Hepatocyte (in vitro differentiated cells): Measurements from ENCODE around the gene CDH5. TPM values are rescaled to one million over a fixed set of nuclear protein-coding genes. Genes with fewer than 3 reads are reported as not detected.

Experiments used
- DNase-seq: peaks from one replicate; pipeline ENCODE4 v3.0.0-alpha.2; 2016; ENCODE audit warnings: low spot score
- H2AFZ ChIP-seq: fragments of 200-600 bp; sonication (generic); 2 replicates; pipeline ENCODE4 v1.6.0; 2016; ENCODE audit warnings: antibody characterized with exemption, mild to moderate bottlenecking
- H3K27ac ChIP-seq: fragments of 200-600 bp; sonication (generic); 2 replicates; pipeline ENCODE4 v1.5.1; 2016; ENCODE audit warnings: mild to moderate bottlenecking
- H3K27me3 ChIP-seq: fragments of 200-600 bp; sonication (generic); 2 replicates; pipeline ENCODE4 v1.6.1; 2016
- H3K36me3 ChIP-seq: fragments of 200-600 bp; sonication (generic); replicated peaks from 2 replicates; pipeline ENCODE4 v1.5.1; 2016; ENCODE audit warnings: low read depth; ENCODE audit not compliant: insufficient read depth
- H3K4me1 ChIP-seq: fragments of 200-600 bp; sonication (generic); 2 replicates; pipeline ENCODE4 v1.5.1; 2016; ENCODE audit warnings: mild to moderate bottlenecking, moderate library complexity; ENCODE audit not compliant: insufficient read depth
- H3K4me2 ChIP-seq: fragments of 200-600 bp; sonication (generic); 2 replicates; pipeline ENCODE4 v1.6.0; 2016
- H3K4me3 ChIP-seq: fragments of 200-600 bp; sonication (generic); 2 replicates; pipeline ENCODE4 v1.5.1; 2016; ENCODE audit warnings: mild to moderate bottlenecking
- H3K79me2 ChIP-seq: fragments of 200-600 bp; sonication (generic); 2 replicates; pipeline ENCODE4 v1.6.0; 2017; ENCODE audit warnings: mild to moderate bottlenecking
- H3K9me2 ChIP-seq: fragments of 200-600 bp; sonication (generic); replicated peaks from 2 replicates; pipeline ENCODE4 v1.6.0; 2017; ENCODE audit warnings: mild to moderate bottlenecking; ENCODE audit not compliant: insufficient read depth
- H3K9me3 ChIP-seq: fragments of 200-600 bp; sonication (generic); 2 replicates; pipeline ENCODE4 v1.5.1; 2016; ENCODE audit warnings: low read depth, mild to moderate bottlenecking
- H4K20me1 ChIP-seq: fragments of 200-600 bp; sonication (generic); 2 replicates; pipeline ENCODE4 v1.6.0; 2016; ENCODE audit warnings: mild to moderate bottlenecking; ENCODE audit not compliant: insufficient read depth, poor library complexity, severe bottlenecking
- EZH2 ChIP-seq: fragments of 200-600 bp; sonication (generic); IDR thresholded peaks from 2 replicates; pipeline ENCODE4 v1.6.1; 2016; ENCODE audit warnings: antibody characterized with exemption, mild to moderate bottlenecking, borderline replicate concordance
- EZH2phosphoT487 ChIP-seq: fragments of 200-600 bp; sonication (generic); IDR thresholded peaks from one replicate; pipeline ENCODE4 v1.6.1; 2018; ENCODE audit warnings: antibody characterized with exemption, mild to moderate bottlenecking, low read depth, moderate library complexity; ENCODE audit not compliant: unreplicated experiment, severe bottlenecking
- WGBS: methylation state at CpG from one replicate; pipeline ENCODE4 v1.1.6; 2016; ENCODE audit warnings: low lambda C conversion rate; ENCODE audit errors: missing lambda C conversion rate; 5-methylcytosine and 5-hydroxymethylcytosine counted together
- polyA plus RNA-seq: library from polyadenylated mRNA; unstranded; fragments of >200 nt; fragmentation: Nextera tagmentation; extraction: Ambion mirVana; gene quantifications from 2 replicates; pipeline ENCODE4 v1.2.1, GENCODE V29; 2016
- total RNA-seq: library from RNA; depleted of rRNA; stranded (reverse); fragments of >200 nt; gene quantifications from 2 replicates; pipeline ENCODE4 v1.2.3, GENCODE V29; 2014
- TF ChIP-seq, protein P1 (sequence below): fragments of 200-600 bp; sonication (generic); IDR thresholded peaks from 2 replicates; pipeline ENCODE4 v1.5.1; 2016; ENCODE audit warnings: antibody characterized with exemption, mild to moderate bottlenecking; ENCODE audit not compliant: poor library complexity

CDH5 gene
- total and polyA plus RNA-seq, 2 experiments from 2014 or later = 0.88 to 2.2 TPM

DNA sequence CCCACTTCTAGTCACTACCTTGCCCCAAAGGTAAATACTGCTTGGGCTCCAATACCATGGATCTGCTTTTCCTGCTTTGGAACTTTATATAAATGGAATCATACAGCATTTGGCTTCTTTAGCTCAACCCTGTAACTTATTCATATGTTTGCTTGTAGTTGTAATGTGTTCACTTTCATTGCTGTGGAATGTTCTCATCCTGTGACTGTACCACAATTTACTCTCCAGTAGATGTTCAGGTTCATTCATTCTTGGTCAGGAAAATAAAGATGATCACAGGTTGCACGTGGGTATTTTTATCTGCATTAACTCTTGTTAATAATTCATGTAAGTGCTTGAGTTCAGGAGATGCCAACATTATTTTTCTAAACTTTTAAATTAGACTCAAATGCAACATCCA lies 53.9 kb downstream of the CDH5 start:
- 77% methylated on average over 1 of the region's 1 CpG for WGBS
- Histone ChIP-seq H3K9me3 (no peaks in the 10 kb centered on the region), H3K4me3 (no peak overlapping the region), H3K36me3 (no peaks in the 10 kb centered on the region), H3K27me3 (peaks cover 25% of the 10 kb centered on the region), H3K27ac (no peak overlapping the region), H3K4me2 (no peak overlapping the region), H4K20me1 (no peaks in the 10 kb centered on the region), H3K79me2 (no peaks in the 10 kb centered on the region), H3K9me2 (no peaks in the 10 kb centered on the region), H3K4me1 (no peaks in the 10 kb centered on the region), H2AFZ (no peak overlapping the region)
- no peak for DNase-seq
- TF ChIP-seq EZH2phosphoT487 (no peak), EZH2 (no peak)
- TF ChIP-seq, protein P1, sequence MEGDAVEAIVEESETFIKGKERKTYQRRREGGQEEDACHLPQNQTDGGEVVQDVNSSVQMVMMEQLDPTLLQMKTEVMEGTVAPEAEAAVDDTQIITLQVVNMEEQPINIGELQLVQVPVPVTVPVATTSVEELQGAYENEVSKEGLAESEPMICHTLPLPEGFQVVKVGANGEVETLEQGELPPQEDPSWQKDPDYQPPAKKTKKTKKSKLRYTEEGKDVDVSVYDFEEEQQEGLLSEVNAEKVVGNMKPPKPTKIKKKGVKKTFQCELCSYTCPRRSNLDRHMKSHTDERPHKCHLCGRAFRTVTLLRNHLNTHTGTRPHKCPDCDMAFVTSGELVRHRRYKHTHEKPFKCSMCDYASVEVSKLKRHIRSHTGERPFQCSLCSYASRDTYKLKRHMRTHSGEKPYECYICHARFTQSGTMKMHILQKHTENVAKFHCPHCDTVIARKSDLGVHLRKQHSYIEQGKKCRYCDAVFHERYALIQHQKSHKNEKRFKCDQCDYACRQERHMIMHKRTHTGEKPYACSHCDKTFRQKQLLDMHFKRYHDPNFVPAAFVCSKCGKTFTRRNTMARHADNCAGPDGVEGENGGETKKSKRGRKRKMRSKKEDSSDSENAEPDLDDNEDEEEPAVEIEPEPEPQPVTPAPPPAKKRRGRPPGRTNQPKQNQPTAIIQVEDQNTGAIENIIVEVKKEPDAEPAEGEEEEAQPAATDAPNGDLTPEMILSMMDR = no peak

DNA sequence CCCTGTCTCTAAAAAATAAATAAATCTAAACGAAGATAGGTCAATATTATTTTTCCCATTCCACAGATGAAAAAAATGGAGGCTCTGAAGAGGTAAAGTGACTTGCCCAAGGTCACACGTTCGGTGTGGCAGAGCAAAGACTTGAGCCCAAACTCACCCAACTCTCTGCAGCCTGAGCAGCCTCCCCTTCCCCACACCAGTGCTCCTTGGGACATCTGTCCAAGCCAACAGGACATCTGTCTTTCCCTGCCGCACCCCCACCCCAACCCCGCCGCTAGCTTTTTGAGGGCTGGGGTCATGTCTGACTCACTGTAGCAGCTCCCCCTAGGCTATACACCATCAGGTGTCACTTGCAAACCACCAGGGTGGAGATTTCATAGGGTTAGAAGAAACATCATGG lies 55.4 kb downstream of the CDH5 start:
- no peak overlapping the region for H3K4me2 ChIP-seq

DNA sequence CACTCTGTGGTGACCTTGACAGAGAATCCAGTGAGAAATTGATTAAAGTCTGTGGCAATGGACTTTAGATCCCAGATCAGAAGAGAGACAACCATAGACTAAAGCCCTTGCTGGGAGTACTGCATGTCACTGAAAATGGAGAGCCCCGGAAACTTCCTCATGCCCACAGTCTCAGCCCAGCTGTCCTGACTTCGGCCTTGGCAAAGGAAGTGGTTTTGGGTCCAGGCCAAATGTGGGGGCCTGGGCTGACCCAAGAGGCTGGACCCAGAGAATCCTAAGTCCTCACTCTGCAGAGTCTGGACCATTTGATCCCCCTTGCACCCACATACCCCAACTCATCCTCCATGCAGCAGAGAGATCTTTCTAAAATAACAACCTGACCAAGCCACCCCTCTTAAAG lies 55.9 kb downstream of the CDH5 start:
- peaks cover 6% of the 10 kb centered on the region for H3K4me1 ChIP-seq
- no peak for DNase-seq
- H3K79me2 ChIP-seq = no peaks in the 10 kb centered on the region
- H4K20me1 ChIP-seq = no peaks in the 10 kb centered on the region
- H2AFZ ChIP-seq = no peak overlapping the region
- no peaks in the 10 kb centered on the region for H3K9me2 ChIP-seq
- H3K36me3 ChIP-seq = no peaks in the 10 kb centered on the region
- no peaks in the 10 kb centered on the region for H3K9me3 ChIP-seq
- 91% methylated on average over 2 of the region's 2 CpGs for WGBS
- no peak overlapping the region for H3K27ac ChIP-seq
- no peak overlapping the region for H3K4me3 ChIP-seq
- no peak overlapping the region for H3K4me2 ChIP-seq
- TF ChIP-seq EZH2phosphoT487 (no peak), EZH2 (no peak)
- H3K27me3 ChIP-seq = peaks cover 36% of the 10 kb centered on the region

More for the DNA sequence above, 55.4 kb downstream of the CDH5 start:
- no peak for TF ChIP-seq EZH2
- TF ChIP-seq EZH2phosphoT487 = no peak
- TF ChIP-seq, protein P1 = no peak
- 88% methylated on average over 6 of the region's 6 CpGs for WGBS
- Histone ChIP-seq H2AFZ (no peak overlapping the region), H3K4me1 (peaks cover 6% of the 10 kb centered on the region), H3K9me3 (no peaks in the 10 kb centered on the region), H3K79me2 (no peaks in the 10 kb centered on the region), H3K27ac (no peak overlapping the region), H4K20me1 (no peaks in the 10 kb centered on the region), H3K4me3 (no peak overlapping the region), H3K27me3 (peaks cover 36% of the 10 kb centered on the region), H3K9me2 (no peaks in the 10 kb centered on the region), H3K36me3 (no peaks in the 10 kb centered on the region)
- DNase-seq = no peak

DNA sequence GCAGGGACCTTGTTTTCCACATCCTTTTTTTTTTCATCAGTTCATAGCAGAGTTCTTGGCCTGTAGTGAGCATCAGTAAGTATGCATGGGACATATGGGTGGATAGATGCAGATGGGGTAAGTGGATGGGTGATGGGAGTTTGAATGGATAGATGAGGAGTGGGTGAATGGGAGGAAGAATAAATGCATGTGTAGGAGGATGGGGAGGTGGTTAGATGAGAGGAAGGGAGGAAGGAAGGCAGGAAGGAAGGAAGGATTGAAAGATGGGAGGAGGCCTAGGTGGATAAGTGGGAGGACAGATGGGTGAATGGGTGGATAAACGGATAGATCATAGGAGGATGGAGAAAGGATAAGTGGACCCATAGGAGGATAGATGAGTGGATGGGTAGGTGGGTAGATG lies 56.7 kb downstream of the CDH5 start:
- TF ChIP-seq EZH2phosphoT487 = no peak
- no peaks in the 10 kb centered on the region for H3K9me2 ChIP-seq
- no peaks in the 10 kb centered on the region for H4K20me1 ChIP-seq
- WGBS = 100% methylated on average over 1 of the region's 1 CpG
- H3K4me1 ChIP-seq = peaks cover 6% of the 10 kb centered on the region
- H3K4me3 ChIP-seq = no peak overlapping the region
- peaks cover 43% of the 10 kb centered on the region for H3K27me3 ChIP-seq
- no peak overlapping the region for H3K4me2 ChIP-seq
- H3K9me3 ChIP-seq = no peaks in the 10 kb centered on the region
- H3K36me3 ChIP-seq = no peaks in the 10 kb centered on the region
- no peaks in the 10 kb centered on the region for H3K79me2 ChIP-seq
- no peak overlapping the region for H3K27ac ChIP-seq
- no peak for DNase-seq
- no peak overlapping the region for H2AFZ ChIP-seq

DNA sequence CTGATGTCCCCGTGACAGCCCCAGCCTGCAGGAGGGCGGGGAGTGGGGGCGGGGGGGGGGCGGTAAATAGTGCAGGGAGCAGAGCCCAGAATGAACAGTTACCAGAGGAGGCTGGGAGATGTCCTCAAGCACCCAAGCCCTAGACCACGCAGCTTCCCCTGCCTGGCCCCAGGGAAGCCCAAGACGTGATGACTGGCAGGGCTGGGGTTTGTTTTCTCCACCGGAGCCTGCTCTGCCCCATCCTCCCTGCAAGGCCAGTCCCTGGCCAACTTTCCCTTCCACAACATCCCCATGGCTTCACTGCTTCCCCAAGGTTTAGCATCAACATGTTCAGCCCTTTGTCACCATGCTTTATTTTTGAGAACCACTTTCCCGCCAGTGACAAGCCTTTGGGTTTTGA lies 59.2 kb downstream of the CDH5 start:
- DNase-seq = no peak
- Histone ChIP-seq H3K4me3 (no peak overlapping the region), H3K36me3 (no peaks in the 10 kb centered on the region), H4K20me1 (no peaks in the 10 kb centered on the region), H3K4me2 (no peak overlapping the region), H3K27ac (no peak overlapping the region), H3K9me2 (no peaks in the 10 kb centered on the region), H3K79me2 (no peaks in the 10 kb centered on the region), H3K4me1 (peaks cover 6% of the 10 kb centered on the region), H2AFZ (no peak overlapping the region), H3K9me3 (no peaks in the 10 kb centered on the region), H3K27me3 (peaks cover 65% of the 10 kb centered on the region)
- WGBS = 23% methylated on average over 8 of the region's 8 CpGs
- TF ChIP-seq EZH2phosphoT487 (no peak), EZH2 (no peak)
- TF ChIP-seq, protein P1 = no peak
